ENCODE measurements around the gene PKP1.
A peak's percentile ranks its signal among the peaks of the same experiment; 100 is the strongest.

PKP1 gene

GRCh38 chr1:201307231-201307630 is 23.9 kb downstream of the PKP1 start:
- Histone ChIP-seq H3K4me1 (ENCODE audit: low read length) (no peaks in the 10 kb centered on the region), H3K36me3 (replicated peaks; ENCODE audit: insufficient read depth, low read length) (no peaks in the 10 kb centered on the region), H3K27me3 (replicated peaks; ENCODE audit: insufficient read depth, low read length) (peaks cover 87% of the 10 kb centered on the region), H3K4me3 (ENCODE audit: low read length) (no peak overlapping the region), H3K4me2 (ENCODE audit: low read depth, low read length) (no peak overlapping the region), H2AFZ (ENCODE audit: low read length) (no peak overlapping the region), H3K79me2 (ENCODE audit: low read length) (no peaks in the 10 kb centered on the region), H3K9me2 (replicated peaks; ENCODE audit: insufficient read depth, low read length) (no peaks in the 10 kb centered on the region), H3K9me3 (replicated peaks; ENCODE audit: insufficient read depth, low read length) (no peaks in the 10 kb centered on the region), H3K27ac (ENCODE audit: low read length) (no peak overlapping the region), H4K20me1 (ENCODE audit: insufficient read depth, low read length) (peaks cover 4% of the 10 kb centered on the region; the same call in 1 of the 2 replicates), H3F3A (ENCODE audit: insufficient read depth, low read length) (no peaks in the 10 kb centered on the region), H3K9ac (ENCODE audit: low read length) (no peak overlapping the region)
- no peak for TF ChIP-seq EZH2 (optimal IDR thresholded peaks at IDR 0.05; ENCODE audit: low read depth, low read length)
- no peak for TF ChIP-seq CTCF (IDR thresholded peaks at IDR 0.05; ENCODE audit: low read length)
- no peak for TF ChIP-seq EZH2phosphoT487 (IDR thresholded peaks at IDR 0.05; ENCODE audit: low read length)
- DNase-seq = no peak

DNA sequence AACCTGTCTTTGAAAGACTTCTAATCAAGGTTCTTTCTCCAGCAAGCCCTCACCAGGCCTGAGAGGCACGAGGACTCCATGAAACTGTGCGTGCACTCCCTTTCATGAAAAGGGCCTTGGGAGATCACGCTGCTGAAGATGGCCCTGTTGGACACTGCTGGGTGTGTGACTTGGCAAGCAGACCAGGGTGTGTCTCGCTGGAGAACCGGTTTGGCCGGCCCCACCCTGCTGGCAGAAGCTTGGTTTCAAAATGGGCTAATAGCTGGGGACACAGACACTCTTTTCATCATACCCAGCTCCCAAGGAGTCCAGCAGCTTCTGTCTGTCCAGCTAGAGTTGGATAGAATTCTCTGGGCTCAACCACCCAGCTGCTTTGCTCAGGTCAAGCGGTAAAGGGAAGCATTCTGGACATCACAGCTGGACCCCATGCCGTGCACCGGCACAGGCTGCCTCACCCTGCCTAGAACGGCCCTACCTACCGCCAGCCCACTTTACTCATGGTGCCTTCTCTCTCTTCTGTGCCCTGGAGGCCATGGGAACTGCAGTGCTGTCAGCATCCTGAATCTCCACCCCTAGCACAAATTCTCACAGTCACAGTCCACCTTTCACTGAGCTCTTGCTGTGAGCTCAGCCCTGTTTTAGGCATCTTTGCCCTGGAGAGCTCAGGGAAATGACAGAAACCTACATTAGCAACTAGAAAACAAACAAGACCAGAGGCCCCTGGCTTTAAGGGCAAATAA is 24.6 kb downstream of the PKP1 start:
- Histone ChIP-seq H4K20me1 (ENCODE audit: insufficient read depth, low read length) (peaks cover 4% of the 10 kb centered on the region; the same call in 1 of the 2 replicates), H3F3A (ENCODE audit: insufficient read depth, low read length) (no peaks in the 10 kb centered on the region), H3K79me2 (ENCODE audit: low read length) (no peaks in the 10 kb centered on the region), H3K9me2 (replicated peaks; ENCODE audit: insufficient read depth, low read length) (no peaks in the 10 kb centered on the region), H3K4me1 (ENCODE audit: low read length) (no peaks in the 10 kb centered on the region), H3K36me3 (replicated peaks; ENCODE audit: insufficient read depth, low read length) (no peaks in the 10 kb centered on the region), H3K4me3 (ENCODE audit: low read length) (no peak overlapping the region), H3K9me3 (replicated peaks; ENCODE audit: insufficient read depth, low read length) (no peaks in the 10 kb centered on the region), H3K27ac (ENCODE audit: low read length) (no peak overlapping the region), H3K27me3 (replicated peaks; ENCODE audit: insufficient read depth, low read length) (peaks cover 84% of the 10 kb centered on the region), H3K9ac (ENCODE audit: low read length) (no peak overlapping the region), H3K4me2 (ENCODE audit: low read depth, low read length) (no peak overlapping the region), H2AFZ (ENCODE audit: low read length) (no peak overlapping the region)
- TF ChIP-seq CTCF (IDR thresholded peaks at IDR 0.05; ENCODE audit: low read length) (no peak), EZH2 (optimal IDR thresholded peaks at IDR 0.05; ENCODE audit: low read depth, low read length) (no peak)
- DNase-seq = no peak

GRCh38 chr1:201309416-201309815 is 26.1 kb downstream of the PKP1 start:
- Histone ChIP-seq H3K4me1 (ENCODE audit: low read length) (no peaks in the 10 kb centered on the region), H2AFZ (ENCODE audit: low read length) (no peak overlapping the region), H3F3A (ENCODE audit: insufficient read depth, low read length) (no peaks in the 10 kb centered on the region), H3K9me3 (replicated peaks; ENCODE audit: insufficient read depth, low read length) (no peaks in the 10 kb centered on the region), H3K36me3 (replicated peaks; ENCODE audit: insufficient read depth, low read length) (no peaks in the 10 kb centered on the region), H3K4me3 (ENCODE audit: low read length) (no peak overlapping the region), H3K27me3 (replicated peaks; ENCODE audit: insufficient read depth, low read length) (peaks cover 81% of the 10 kb centered on the region), H3K4me2 (ENCODE audit: low read depth, low read length) (no peak overlapping the region), H4K20me1 (ENCODE audit: insufficient read depth, low read length) (peaks cover 4% of the 10 kb centered on the region; the same call in 1 of the 2 replicates), H3K9me2 (replicated peaks; ENCODE audit: insufficient read depth, low read length) (no peaks in the 10 kb centered on the region), H3K79me2 (ENCODE audit: low read length) (no peaks in the 10 kb centered on the region), H3K9ac (ENCODE audit: low read length) (no peak overlapping the region), H3K27ac (ENCODE audit: low read length) (no peak overlapping the region)
- peak; percentile 58 for DNase-seq
- TF ChIP-seq CTCF (IDR thresholded peaks at IDR 0.05; ENCODE audit: low read length) = peak; percentile 72
- TF ChIP-seq EZH2phosphoT487 (IDR thresholded peaks at IDR 0.05; ENCODE audit: low read length) = no peak
- TF ChIP-seq EZH2 (optimal IDR thresholded peaks at IDR 0.05; ENCODE audit: low read depth, low read length) = no peak

All from MM.1S (cell line).